ENCODE measurements around the gene ATCAY.

ATCAY gene

GRCh38 chr19:3908266-3909054 lies 28.0 kb downstream of the ATCAY start:
- POLR2A ChIA-PET (ENCODE audit: low non-redundant PET) = no interaction called here
- no peak for DNase-seq (ENCODE audit: low spot score)
- no peak overlapping the region for H3K27ac ChIP-seq
- no peak for TF ChIP-seq CTCF (conservative IDR thresholded peaks at IDR 0.05; ENCODE audit: low read depth)
- CTCF ChIA-PET = no interaction called here

DNA sequence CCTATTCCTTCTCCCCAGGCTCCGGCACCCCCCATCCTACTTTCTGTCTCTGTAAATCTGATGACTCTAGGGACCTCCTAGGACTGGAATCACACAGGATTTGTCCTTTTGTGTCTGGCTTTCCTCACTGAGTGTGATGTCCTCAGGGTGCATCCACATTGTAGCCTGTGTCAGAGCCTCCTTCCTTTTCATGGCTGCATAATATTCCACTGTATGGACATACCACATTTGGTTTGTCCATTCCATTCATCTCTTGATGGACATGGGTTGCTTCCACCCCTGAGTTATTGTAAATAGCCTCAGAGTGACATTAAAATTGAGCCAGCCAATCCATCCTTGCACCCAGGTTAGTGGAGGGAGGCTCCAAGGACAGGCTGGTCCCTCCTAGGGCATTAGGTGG lies 29.6 kb downstream of the ATCAY start:
- CTCF ChIA-PET = no interaction called here

GRCh38 chr19:3914199-3914598 lies 33.7 kb downstream of the ATCAY start:
- H3K27ac ChIP-seq = no peak overlapping the region
- POLR2A ChIA-PET (ENCODE audit: low non-redundant PET) = no interaction called here
- no peak for DNase-seq (ENCODE audit: low spot score)
- TF ChIP-seq CTCF (conservative IDR thresholded peaks at IDR 0.05; ENCODE audit: low read depth) = no peak
- CTCF ChIA-PET = no interaction called here

More for the DNA sequence above, 29.6 kb downstream of the ATCAY start:
- TF ChIP-seq CTCF (conservative IDR thresholded peaks at IDR 0.05; ENCODE audit: low read depth) = no peak
- no peak for DNase-seq (ENCODE audit: low spot score)
- no peak overlapping the region for H3K27ac ChIP-seq
- POLR2A ChIA-PET (ENCODE audit: low non-redundant PET) = no interaction called here

DNA sequence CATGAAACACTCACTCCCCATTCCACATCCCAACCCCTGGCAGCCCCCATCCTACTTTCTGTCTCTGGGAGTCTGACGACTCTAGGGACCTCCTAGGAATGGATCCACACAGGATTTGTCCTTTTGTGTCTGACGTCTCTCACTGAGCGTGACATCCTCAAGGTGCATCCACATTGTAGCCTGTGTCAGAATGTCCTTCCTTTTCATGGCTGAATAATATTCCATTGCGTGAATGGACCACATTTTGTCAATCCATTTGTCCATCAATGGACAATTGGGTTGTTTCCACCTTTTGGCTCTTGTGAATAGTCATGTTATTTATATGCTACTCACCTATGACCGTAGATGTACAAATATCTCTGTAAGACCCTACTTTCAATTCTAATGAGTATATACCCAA lies 35.5 kb downstream of the ATCAY start:
- CTCF ChIA-PET = no interaction called here
- POLR2A ChIA-PET (ENCODE audit: low non-redundant PET) = no interaction called here
- no peak overlapping the region for H3K27ac ChIP-seq
- no peak for TF ChIP-seq CTCF (conservative IDR thresholded peaks at IDR 0.05; ENCODE audit: low read depth)
- DNase-seq (ENCODE audit: low spot score) = no peak

- CTCF ChIA-PET = no interaction called here
- H3K27ac ChIP-seq = no peak overlapping the region
- TF ChIP-seq CTCF (conservative IDR thresholded peaks at IDR 0.05; ENCODE audit: low read depth) = no peak
- DNase-seq (ENCODE audit: low spot score) = no peak
- POLR2A ChIA-PET (ENCODE audit: low non-redundant PET) = no interaction called here
Measured at GRCh38 chr19:3919793-3920192, 39.3 kb downstream of the ATCAY start.

DNA sequence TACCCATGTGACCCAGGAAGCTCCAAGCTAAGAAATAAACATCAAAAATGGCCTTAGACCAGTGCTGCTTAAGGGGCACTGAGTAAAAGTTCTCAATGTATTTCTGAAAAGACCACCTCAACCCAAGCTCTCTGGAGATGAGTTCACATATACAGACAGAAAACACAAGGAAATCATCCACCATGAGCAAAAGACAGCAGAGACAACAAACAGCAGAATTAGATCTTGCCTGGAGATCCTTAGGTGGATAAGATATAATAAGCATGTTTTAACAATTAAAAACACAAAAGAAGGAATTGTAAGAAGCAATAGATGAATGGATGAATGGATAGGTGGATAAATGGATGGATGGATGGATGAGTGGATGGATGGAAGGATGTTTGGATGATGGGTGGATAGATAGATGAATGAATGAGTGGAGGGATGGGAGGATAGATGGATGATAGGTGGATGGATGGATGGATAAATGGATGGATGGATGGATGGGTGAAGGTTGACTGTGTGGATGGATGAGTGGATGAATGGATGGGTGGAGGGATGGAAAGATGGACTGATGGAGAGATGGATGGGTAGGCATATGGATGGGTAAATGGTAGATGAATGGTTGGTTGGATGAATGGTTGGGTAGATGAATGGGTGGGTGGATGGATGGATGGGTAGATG lies 42.7 kb downstream of the ATCAY start:
- no peak overlapping the region for H3K27ac ChIP-seq
- DNase-seq (ENCODE audit: low spot score) = no peak
- ChIA-PET CTCF (no interaction called here), POLR2A (ENCODE audit: low non-redundant PET) (no interaction called here)
- no peak for TF ChIP-seq CTCF (conservative IDR thresholded peaks at IDR 0.05; ENCODE audit: low read depth)
